GM12801 (cell line): Measurements from ENCODE around the gene MAF.

ENCODE experiments used
- TF ChIP-seq, protein P1 (sequence below): IDR thresholded peaks from one replicate; pipeline ENCODE4 v1.5.1; 2011; ENCODE audit warnings: control low read depth; ENCODE audit not compliant: insufficient read length; ENCODE audit errors: extremely low read depth

MAF gene

GRCh38 chr16:79625738-79626137, 25.2 kb upstream of the MAF start:
- TF ChIP-seq, protein P1, sequence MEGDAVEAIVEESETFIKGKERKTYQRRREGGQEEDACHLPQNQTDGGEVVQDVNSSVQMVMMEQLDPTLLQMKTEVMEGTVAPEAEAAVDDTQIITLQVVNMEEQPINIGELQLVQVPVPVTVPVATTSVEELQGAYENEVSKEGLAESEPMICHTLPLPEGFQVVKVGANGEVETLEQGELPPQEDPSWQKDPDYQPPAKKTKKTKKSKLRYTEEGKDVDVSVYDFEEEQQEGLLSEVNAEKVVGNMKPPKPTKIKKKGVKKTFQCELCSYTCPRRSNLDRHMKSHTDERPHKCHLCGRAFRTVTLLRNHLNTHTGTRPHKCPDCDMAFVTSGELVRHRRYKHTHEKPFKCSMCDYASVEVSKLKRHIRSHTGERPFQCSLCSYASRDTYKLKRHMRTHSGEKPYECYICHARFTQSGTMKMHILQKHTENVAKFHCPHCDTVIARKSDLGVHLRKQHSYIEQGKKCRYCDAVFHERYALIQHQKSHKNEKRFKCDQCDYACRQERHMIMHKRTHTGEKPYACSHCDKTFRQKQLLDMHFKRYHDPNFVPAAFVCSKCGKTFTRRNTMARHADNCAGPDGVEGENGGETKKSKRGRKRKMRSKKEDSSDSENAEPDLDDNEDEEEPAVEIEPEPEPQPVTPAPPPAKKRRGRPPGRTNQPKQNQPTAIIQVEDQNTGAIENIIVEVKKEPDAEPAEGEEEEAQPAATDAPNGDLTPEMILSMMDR: no peak

DNA sequence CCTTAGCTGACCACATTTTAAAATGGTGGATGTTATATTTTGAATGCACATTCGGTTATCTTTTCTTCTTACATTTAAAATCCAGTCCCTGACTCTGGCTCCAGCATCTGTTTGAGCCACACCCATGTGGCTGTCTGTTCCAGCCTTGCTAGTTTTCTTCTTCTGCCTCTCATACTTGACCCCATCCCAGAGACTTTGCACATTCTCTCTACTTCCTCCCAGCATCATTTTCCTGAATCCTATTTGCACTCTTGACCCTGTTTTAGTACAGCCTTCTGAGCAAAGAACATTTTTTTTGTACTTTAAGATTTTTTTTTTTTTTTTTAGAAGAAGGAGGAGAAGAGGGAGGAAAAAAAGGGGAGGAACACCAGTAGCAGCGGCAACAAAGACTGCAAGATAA, 23.3 kb upstream of the MAF start:
- TF ChIP-seq, protein P1: no peak

DNA sequence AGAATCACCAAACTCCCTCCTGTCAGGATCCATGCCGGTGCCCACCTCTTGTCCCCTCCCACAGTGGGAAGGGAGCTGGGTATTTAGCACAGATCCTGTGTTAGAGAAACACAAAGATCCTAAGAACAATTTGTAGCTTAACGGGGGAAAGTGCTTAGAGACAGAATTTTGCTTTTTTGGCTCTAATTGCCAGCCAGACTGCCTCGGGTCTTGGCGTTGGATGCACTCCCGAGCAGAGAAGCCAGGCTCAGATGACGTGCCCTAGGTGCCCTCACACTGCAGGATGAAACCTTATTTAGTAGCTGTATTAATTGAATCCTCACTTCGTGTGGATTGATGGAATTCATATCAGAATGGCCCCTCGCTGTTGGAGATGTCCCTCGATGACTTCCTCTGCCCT, 22.5 kb upstream of the MAF start:
- TF ChIP-seq, protein P1: no peak

- TF ChIP-seq, protein P1: no peak
Observed at GRCh38 chr16:79621027-79621426, 20.5 kb upstream of the MAF start.

- TF ChIP-seq, protein P1: no peak
Observed at GRCh38 chr16:79618692-79619050, 18.1 kb upstream of the MAF start.

- TF ChIP-seq, protein P1: no peak
Observed at GRCh38 chr16:79618041-79618691, 17.6 kb upstream of the MAF start.

- TF ChIP-seq, protein P1: no peak
Observed at GRCh38 chr16:79613009-79613408, 12.5 kb upstream of the MAF start.
